ENCODE data around the gene CCNA2.

The CCNA2 gene

GRCh38 chr4:121776610-121777401 is 46.9 kb downstream of the CCNA2 start:
- no peak for DNase-seq

DNA sequence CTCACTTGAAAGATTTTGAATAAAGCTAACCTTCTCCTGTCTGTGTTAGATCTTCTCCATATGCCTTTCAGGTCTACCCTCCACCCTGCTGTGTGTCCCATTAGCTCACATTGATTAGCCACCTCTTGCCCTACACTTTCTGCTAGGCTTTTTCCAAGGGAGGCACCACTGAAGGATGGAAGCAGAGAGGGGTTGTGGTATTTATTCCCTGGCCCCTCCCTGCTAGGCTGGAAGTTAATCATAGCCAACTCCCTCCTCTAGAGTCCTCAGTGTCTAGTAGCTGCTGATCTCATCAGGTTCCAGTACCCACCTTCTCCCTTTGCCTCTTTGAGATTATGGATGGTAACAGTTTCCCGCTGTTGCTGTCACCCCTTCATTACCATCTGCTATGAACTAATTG is 49.8 kb downstream of the CCNA2 start:
- no peak for DNase-seq

DNA sequence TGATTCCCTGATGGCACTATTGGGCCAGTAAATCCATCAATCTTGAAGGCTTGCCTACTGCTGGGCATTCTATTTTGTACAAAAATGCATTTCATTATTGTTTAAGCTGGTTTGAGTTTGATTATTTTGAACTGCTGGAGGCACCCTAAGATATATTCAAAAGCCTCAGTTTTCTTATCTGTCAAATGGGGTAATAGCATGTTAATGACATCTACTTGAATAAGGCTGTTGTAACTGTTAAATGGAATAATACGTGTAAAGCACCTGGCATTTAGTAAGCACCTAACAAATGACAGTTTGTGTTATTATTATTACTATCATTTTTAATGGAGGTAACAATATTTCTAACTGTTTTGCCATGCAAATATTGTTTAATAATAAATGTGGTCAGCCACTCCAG is 51.8 kb downstream of the CCNA2 start:
- DNase-seq: no peak

DNA sequence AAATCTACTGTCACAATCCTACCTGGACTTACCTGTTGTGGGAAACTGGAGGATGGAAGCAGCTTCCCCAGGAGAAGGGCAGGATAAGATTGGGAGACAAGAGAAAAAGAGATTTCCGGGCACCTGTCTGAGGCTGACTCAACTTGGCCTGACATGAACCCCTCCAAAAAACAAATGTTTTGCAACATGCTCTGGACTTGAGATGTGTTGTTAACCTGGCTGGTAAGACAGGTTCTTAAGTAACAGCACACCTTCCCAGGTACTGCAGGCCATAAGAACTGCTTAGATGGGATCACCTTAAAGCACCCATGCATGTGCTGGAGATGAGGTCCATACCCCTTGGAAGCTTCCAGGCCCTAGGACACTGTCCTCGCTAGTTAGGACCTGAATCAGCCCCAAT is 54.3 kb downstream of the CCNA2 start:
- DNase-seq: no peak

DNA sequence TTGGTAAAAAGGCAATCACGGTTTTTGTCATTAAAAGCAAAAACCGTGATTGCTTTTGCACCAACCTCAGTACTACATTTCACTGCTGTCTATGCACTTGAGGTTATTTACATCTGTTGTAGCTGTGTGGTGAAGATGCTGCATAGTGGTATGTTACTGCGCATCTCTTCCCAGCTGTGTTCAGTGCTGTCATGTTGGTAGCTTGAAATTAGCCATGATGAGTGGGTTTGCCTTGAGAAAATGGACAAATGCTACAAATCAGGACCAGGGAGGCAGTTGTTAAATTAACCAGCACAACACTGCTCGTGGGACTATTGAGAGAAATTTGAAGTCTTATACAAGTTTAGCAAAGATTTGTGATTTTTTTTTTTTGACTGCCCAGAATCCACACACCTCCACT is 56.5 kb downstream of the CCNA2 start:
- DNase-seq: no peak
